ENCODE data around the gene MAP1LC3A. TPM values are rescaled to one million over a fixed set of nuclear protein-coding genes. Genes with fewer than 3 reads are reported as not detected.

MAP1LC3A gene
- polyA plus RNA-seq, 3 donors from 2014 or later: 0.74 to 4.2 (median 3.1) TPM

GRCh38 chr20:34562641-34563040 is 4.1 kb downstream of the MAP1LC3A start:
- no peak for DNase-seq
- peaks cover 5 to 8% of the 10 kb centered on the region in 2 donors for H3K4me1 Mint-ChIP-seq
- H3K27ac Mint-ChIP-seq: peak overlapping the region in 4 of 6 donors; percentile 41 to 84 (median 76)
- no peaks in the 10 kb centered on the region for H3K9me3 Mint-ChIP-seq
- peaks cover 0 to 5% (median 0%) of the 10 kb centered on the region in 3 donors for H3K36me3 Mint-ChIP-seq
- no peak overlapping the region for H3K4me3 Mint-ChIP-seq
- peaks cover 10 to 18% (median 13%) of the 10 kb centered on the region in 3 donors for H3K27me3 Mint-ChIP-seq (ENCODE audit: low read depth in 3 of 3)

GRCh38 chr20:34564833-34565232 is 6.3 kb downstream of the MAP1LC3A start:
- Mint-ChIP-seq H3K27ac (peak overlapping the region in 1 of 6 donors; percentile 30), H3K36me3 (peaks cover 0 to 5% (median 0%) of the 10 kb centered on the region in 3 donors), H3K4me3 (no peak overlapping the region), H3K27me3 (ENCODE audit: low read depth in 3 of 3) (peaks cover 0 to 7% (median 5%) of the 10 kb centered on the region in 3 donors), H3K4me1 (no peaks in the 10 kb centered on the region), H3K9me3 (no peaks in the 10 kb centered on the region)
- no peak for DNase-seq

- no peak overlapping the region for H3K4me3 Mint-ChIP-seq
- peaks cover 9 to 16% (median 10%) of the 10 kb centered on the region in 3 donors for H3K36me3 Mint-ChIP-seq
- H3K27ac Mint-ChIP-seq: peak overlapping the region in 3 of 6 donors; percentile 9 to 15 (median 10)
- no peaks in the 10 kb centered on the region for H3K27me3 Mint-ChIP-seq (ENCODE audit: low read depth in 3 of 3)
- no peak for DNase-seq
- H3K4me1 Mint-ChIP-seq: peaks cover 9 to 10% of the 10 kb centered on the region in 2 donors
- no peaks in the 10 kb centered on the region for H3K9me3 Mint-ChIP-seq
Observed at GRCh38 chr20:34566978-34567891, 8.7 kb downstream of the MAP1LC3A start.

- Mint-ChIP-seq H3K4me3 (no peak overlapping the region), H3K36me3 (peaks cover 11 to 17% (median 16%) of the 10 kb centered on the region in 3 donors), H3K27ac (peak overlapping the region in 2 of 6 donors; percentile 9 to 20), H3K4me1 (peaks cover 9 to 10% of the 10 kb centered on the region in 2 donors), H3K27me3 (ENCODE audit: low read depth in 3 of 3) (no peaks in the 10 kb centered on the region), H3K9me3 (no peaks in the 10 kb centered on the region)
- no peak for DNase-seq
Observed at GRCh38 chr20:34567892-34568865, 9.7 kb downstream of the MAP1LC3A start.

- H3K36me3 Mint-ChIP-seq: peaks cover 18 to 27% (median 20%) of the 10 kb centered on the region in 3 donors
- DNase-seq: no peak
- no peak overlapping the region for H3K27ac Mint-ChIP-seq
- no peaks in the 10 kb centered on the region for H3K9me3 Mint-ChIP-seq
- peaks cover 9 to 10% of the 10 kb centered on the region in 2 donors for H3K4me1 Mint-ChIP-seq
- H3K4me3 Mint-ChIP-seq: no peak overlapping the region
- no peaks in the 10 kb centered on the region for H3K27me3 Mint-ChIP-seq (ENCODE audit: low read depth in 3 of 3)
Observed at GRCh38 chr20:34569598-34569997, 11.1 kb downstream of the MAP1LC3A start.

GRCh38 chr20:34570859-34571306 is 12.4 kb downstream of the MAP1LC3A start:
- DNase-seq: no peak
- H3K9me3 Mint-ChIP-seq: no peaks in the 10 kb centered on the region
- H3K4me1 Mint-ChIP-seq: peaks cover 9 to 10% of the 10 kb centered on the region in 2 donors
- H3K36me3 Mint-ChIP-seq: peaks cover 18 to 27% (median 20%) of the 10 kb centered on the region in 3 donors
- peak overlapping the region in 1 of 5 donors; percentile 7 for H3K4me3 Mint-ChIP-seq
- H3K27me3 Mint-ChIP-seq (ENCODE audit: low read depth in 3 of 3): no peaks in the 10 kb centered on the region
- H3K27ac Mint-ChIP-seq: peak overlapping the region in 5 of 6 donors; percentile 46 to 81 (median 58)

DNA sequence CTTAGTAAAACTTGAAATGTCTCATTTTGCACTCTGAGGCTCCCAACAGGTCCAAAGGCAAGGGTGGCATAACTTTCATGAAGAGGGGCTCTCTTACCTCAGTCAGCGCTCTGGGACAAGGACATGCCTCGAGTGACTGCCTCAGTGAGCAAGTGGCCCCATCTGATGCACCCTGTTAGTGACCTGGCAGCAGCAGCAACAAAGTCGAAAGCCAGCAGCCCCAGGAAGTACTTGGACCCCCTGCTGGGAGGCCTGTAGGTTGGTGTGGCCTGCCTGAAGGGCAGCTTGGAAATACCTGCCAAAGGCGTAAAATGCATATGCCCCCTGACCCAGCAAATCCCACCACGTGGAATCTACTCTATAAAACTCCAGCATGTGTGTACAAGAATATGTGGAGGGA is 13.2 kb downstream of the MAP1LC3A start:
- H3K36me3 Mint-ChIP-seq: peaks cover 18 to 25% (median 20%) of the 10 kb centered on the region in 3 donors
- H3K4me3 Mint-ChIP-seq: no peak overlapping the region
- DNase-seq: no peak
- H3K9me3 Mint-ChIP-seq: no peaks in the 10 kb centered on the region
- no peaks in the 10 kb centered on the region for H3K27me3 Mint-ChIP-seq (ENCODE audit: low read depth in 3 of 3)
- peak overlapping the region in 3 of 6 donors; percentile 50 to 81 (median 52) for H3K27ac Mint-ChIP-seq
- H3K4me1 Mint-ChIP-seq: peaks cover 9 to 10% of the 10 kb centered on the region in 2 donors

GRCh38 chr20:34573541-34574300 is 15.2 kb downstream of the MAP1LC3A start:
- no peak overlapping the region for H3K4me3 Mint-ChIP-seq
- H3K36me3 Mint-ChIP-seq: peaks cover 18 to 25% (median 24%) of the 10 kb centered on the region in 3 donors
- H3K4me1 Mint-ChIP-seq: peaks cover 9 to 10% of the 10 kb centered on the region in 2 donors
- no peaks in the 10 kb centered on the region for H3K27me3 Mint-ChIP-seq (ENCODE audit: low read depth in 3 of 3)
- H3K27ac Mint-ChIP-seq: peak overlapping the region in 2 of 6 donors; percentile 39 to 49
- H3K9me3 Mint-ChIP-seq: no peaks in the 10 kb centered on the region
- no peak for DNase-seq

DNA sequence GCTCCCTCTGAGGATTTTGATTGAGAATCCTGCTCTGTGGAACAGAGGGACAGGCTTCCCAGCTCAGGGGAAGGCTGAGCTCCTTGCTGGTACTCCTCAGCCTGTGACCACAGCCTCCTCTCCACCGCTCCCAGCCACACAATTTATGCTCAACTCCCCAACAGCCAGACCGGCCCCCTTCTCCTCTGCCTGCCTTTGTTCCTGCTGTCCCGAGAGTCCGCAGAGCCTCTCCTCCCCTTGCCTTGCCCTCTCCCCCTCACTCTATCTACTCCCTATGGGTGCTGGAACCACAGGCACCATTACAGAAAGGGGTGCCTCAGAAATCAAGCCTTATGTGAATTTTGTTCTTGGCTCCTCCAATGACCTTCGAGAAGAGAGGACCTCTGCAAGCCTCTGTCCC is 15.9 kb downstream of the MAP1LC3A start:
- Mint-ChIP-seq H3K27ac (peak overlapping the region in 1 of 6 donors; percentile 79), H3K36me3 (peaks cover 18 to 25% (median 24%) of the 10 kb centered on the region in 3 donors), H3K4me3 (no peak overlapping the region), H3K9me3 (no peaks in the 10 kb centered on the region), H3K27me3 (ENCODE audit: low read depth in 3 of 3) (no peaks in the 10 kb centered on the region), H3K4me1 (peaks cover 9 to 11% of the 10 kb centered on the region in 2 donors)
- DNase-seq: no peak

- H3K9me3 Mint-ChIP-seq: no peaks in the 10 kb centered on the region
- peaks cover 12 to 15% of the 10 kb centered on the region in 2 donors for H3K4me1 Mint-ChIP-seq
- DNase-seq: no peak
- H3K27ac Mint-ChIP-seq: peak overlapping the region in 1 of 6 donors; percentile 79
- H3K27me3 Mint-ChIP-seq (ENCODE audit: low read depth in 3 of 3): no peaks in the 10 kb centered on the region
- peaks cover 18 to 25% (median 24%) of the 10 kb centered on the region in 3 donors for H3K36me3 Mint-ChIP-seq
- H3K4me3 Mint-ChIP-seq: no peak overlapping the region
Observed at GRCh38 chr20:34574861-34575260, 16.3 kb downstream of the MAP1LC3A start.

DNA sequence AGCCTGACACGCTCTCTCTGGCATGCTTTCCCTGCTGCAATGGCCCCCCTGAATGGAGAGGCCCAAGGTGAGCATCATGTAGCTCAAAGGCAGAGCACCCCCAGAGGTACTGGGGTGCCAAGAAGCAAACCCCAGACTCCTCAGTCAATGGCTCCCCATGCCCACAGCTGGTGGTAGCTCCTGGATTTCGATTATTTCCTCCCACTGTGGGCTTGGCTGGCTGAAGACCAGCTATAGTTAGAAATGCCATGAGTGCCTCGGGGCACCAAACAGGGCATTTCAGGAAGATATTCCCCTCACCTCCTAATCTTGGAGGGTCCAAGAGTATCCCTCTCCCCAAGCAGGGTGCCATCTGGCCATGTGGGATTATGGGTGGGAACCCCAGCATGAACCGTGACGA is 16.8 kb downstream of the MAP1LC3A start:
- no peaks in the 10 kb centered on the region for H3K9me3 Mint-ChIP-seq
- peaks cover 18 to 26% (median 26%) of the 10 kb centered on the region in 3 donors for H3K36me3 Mint-ChIP-seq
- no peak overlapping the region for H3K27ac Mint-ChIP-seq
- H3K4me1 Mint-ChIP-seq: peaks cover 16 to 19% of the 10 kb centered on the region in 2 donors
- H3K27me3 Mint-ChIP-seq (ENCODE audit: low read depth in 3 of 3): no peaks in the 10 kb centered on the region
- H3K4me3 Mint-ChIP-seq: no peak overlapping the region
- no peak for DNase-seq

- peaks cover 20 to 22% of the 10 kb centered on the region in 2 donors for H3K4me1 Mint-ChIP-seq
- H3K27me3 Mint-ChIP-seq (ENCODE audit: low read depth in 3 of 3): no peaks in the 10 kb centered on the region
- DNase-seq: no peak
- H3K36me3 Mint-ChIP-seq: peaks cover 18 to 29% (median 27%) of the 10 kb centered on the region in 3 donors
- no peaks in the 10 kb centered on the region for H3K9me3 Mint-ChIP-seq
- peak overlapping the region in 1 of 6 donors; percentile 7 for H3K27ac Mint-ChIP-seq
- H3K4me3 Mint-ChIP-seq: no peak overlapping the region
Observed at GRCh38 chr20:34575756-34576155, 17.2 kb downstream of the MAP1LC3A start.

- no peak overlapping the region for H3K27ac Mint-ChIP-seq
- H3K9me3 Mint-ChIP-seq: no peaks in the 10 kb centered on the region
- peaks cover 15 to 17% of the 10 kb centered on the region in 2 donors for H3K4me1 Mint-ChIP-seq
- DNase-seq: no peak
- peaks cover 13 to 26% (median 20%) of the 10 kb centered on the region in 3 donors for H3K36me3 Mint-ChIP-seq
- H3K4me3 Mint-ChIP-seq: no peak overlapping the region
- H3K27me3 Mint-ChIP-seq (ENCODE audit: low read depth in 3 of 3): no peaks in the 10 kb centered on the region
Observed at GRCh38 chr20:34577061-34577460, 18.5 kb downstream of the MAP1LC3A start.
